ENCODE measurements around the gene GABRR3.

Gene GABRR3

DNA sequence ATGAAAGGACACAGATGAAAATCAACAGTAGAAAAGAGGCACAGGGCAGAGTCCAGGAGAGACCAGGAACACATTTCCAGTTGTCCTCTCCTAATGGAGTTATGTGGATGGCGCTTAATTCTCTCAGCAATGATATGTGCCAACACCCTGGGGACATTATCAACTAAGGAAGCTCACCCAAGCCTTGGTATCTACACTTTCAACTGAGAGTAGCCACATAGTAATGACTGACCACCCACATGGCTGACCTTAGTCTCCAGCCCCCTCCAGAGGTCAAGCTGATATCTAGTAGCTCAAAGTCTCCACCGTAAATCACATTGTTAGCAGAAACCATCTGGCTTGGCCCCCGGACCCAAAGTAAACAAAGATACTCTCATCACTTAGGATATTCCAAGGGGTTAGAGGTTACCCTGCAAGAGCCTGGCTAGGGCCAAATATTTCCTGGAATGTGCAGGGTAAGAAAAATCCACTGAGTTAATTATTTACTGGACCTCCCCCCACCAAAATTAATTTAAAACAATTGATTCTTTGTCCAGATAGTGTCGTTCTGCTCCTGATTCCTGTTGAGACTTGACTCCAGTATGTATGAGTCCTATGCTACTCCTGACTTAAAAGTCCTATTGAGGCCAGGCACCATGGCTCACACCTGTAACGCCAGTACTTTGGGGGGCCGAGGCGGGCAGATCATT is 24.8 kb downstream of the GABRR3 start:
- H3K4me1 ChIP-seq (ENCODE audit: low read length) = peaks cover 24% of the 10 kb centered on the region
- no peaks in the 10 kb centered on the region for H4K20me1 ChIP-seq (ENCODE audit: insufficient read depth, low read length)
- no peaks in the 10 kb centered on the region for H3K27me3 ChIP-seq (replicated peaks; ENCODE audit: insufficient read depth, low read length)
- no peaks in the 10 kb centered on the region for H3K79me2 ChIP-seq (ENCODE audit: low read length)
- no peak for TF ChIP-seq EZH2phosphoT487 (IDR thresholded peaks at IDR 0.05; ENCODE audit: low read length)
- TF ChIP-seq, protein P1, sequence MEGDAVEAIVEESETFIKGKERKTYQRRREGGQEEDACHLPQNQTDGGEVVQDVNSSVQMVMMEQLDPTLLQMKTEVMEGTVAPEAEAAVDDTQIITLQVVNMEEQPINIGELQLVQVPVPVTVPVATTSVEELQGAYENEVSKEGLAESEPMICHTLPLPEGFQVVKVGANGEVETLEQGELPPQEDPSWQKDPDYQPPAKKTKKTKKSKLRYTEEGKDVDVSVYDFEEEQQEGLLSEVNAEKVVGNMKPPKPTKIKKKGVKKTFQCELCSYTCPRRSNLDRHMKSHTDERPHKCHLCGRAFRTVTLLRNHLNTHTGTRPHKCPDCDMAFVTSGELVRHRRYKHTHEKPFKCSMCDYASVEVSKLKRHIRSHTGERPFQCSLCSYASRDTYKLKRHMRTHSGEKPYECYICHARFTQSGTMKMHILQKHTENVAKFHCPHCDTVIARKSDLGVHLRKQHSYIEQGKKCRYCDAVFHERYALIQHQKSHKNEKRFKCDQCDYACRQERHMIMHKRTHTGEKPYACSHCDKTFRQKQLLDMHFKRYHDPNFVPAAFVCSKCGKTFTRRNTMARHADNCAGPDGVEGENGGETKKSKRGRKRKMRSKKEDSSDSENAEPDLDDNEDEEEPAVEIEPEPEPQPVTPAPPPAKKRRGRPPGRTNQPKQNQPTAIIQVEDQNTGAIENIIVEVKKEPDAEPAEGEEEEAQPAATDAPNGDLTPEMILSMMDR (IDR thresholded peaks at IDR 0.05; ENCODE audit: low read length) = no peak
- no peak for TF ChIP-seq EZH2 (optimal IDR thresholded peaks at IDR 0.05; ENCODE audit: low read depth, low read length)
- no peak overlapping the region for H3K4me2 ChIP-seq (ENCODE audit: low read depth, low read length)
- H3F3A ChIP-seq (ENCODE audit: insufficient read depth, low read length) = peaks cover 11% of the 10 kb centered on the region
- no peaks in the 10 kb centered on the region for H3K36me3 ChIP-seq (replicated peaks; ENCODE audit: insufficient read depth, low read length)
- H3K9ac ChIP-seq (ENCODE audit: low read length) = no peak overlapping the region
- peak overlapping the region; percentile 61; the same call in 1 of the 2 replicates for H2AFZ ChIP-seq (ENCODE audit: low read length)
- no peak overlapping the region for H3K27ac ChIP-seq (ENCODE audit: low read length)
- DNase-seq = no peak
- H3K9me2 ChIP-seq (replicated peaks; ENCODE audit: insufficient read depth, low read length) = no peaks in the 10 kb centered on the region
- no peak overlapping the region for H3K4me3 ChIP-seq (ENCODE audit: low read length)
- no peaks in the 10 kb centered on the region for H3K9me3 ChIP-seq (replicated peaks; ENCODE audit: insufficient read depth, low read length)

DNA sequence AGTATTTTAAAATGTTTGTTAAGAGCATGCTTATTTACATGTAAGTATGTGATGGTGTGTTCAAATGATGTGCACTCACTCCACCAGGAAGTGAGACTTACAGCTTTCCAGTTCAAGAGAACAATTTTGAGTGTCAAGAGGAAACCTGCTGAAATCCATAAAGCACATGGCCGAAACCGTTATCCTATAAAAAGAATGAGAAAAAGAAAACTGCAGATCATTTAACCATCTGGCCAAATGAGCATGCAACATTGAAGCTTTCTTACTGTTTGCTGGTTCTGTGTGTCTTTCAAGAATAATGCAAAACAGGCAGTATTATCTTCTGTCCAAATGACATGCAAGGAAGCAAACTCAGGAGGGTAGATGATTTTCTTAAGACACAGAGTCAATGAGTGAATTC is 26.3 kb downstream of the GABRR3 start:
- peak; percentile 53 for DNase-seq

DNA sequence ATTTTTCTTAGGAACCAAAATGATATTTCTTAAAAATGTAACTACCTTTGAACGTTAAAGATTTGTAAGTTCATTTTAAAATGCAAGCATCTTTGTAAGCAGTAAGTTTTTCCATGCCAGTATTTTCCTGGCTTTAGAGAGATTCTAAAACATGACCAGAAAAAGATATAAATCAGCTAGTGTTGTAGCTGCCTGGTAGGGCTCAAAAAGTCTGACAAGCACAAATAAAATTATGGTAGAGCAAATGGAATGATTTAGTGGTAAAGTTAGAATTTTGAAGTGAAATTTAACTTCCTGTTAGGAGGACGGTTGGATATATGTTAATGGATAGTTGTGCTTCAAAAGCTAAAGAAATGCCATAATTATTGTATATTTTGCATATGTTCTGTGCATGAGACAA is 29.7 kb downstream of the GABRR3 start:
- no peak overlapping the region for H2AFZ ChIP-seq (ENCODE audit: low read length)
- no peaks in the 10 kb centered on the region for H3K79me2 ChIP-seq (ENCODE audit: low read length)
- no peak overlapping the region for H3K4me3 ChIP-seq (ENCODE audit: low read length)
- no peaks in the 10 kb centered on the region for H3K27me3 ChIP-seq (replicated peaks; ENCODE audit: insufficient read depth, low read length)
- H3K9ac ChIP-seq (ENCODE audit: low read length) = no peak overlapping the region
- H3F3A ChIP-seq (ENCODE audit: insufficient read depth, low read length) = peaks cover 13% of the 10 kb centered on the region
- H3K9me3 ChIP-seq (replicated peaks; ENCODE audit: insufficient read depth, low read length) = no peaks in the 10 kb centered on the region
- TF ChIP-seq EZH2 (optimal IDR thresholded peaks at IDR 0.05; ENCODE audit: low read depth, low read length) = no peak
- no peak overlapping the region for H3K27ac ChIP-seq (ENCODE audit: low read length)
- DNase-seq = no peak
- H4K20me1 ChIP-seq (ENCODE audit: insufficient read depth, low read length) = no peaks in the 10 kb centered on the region
- H3K36me3 ChIP-seq (replicated peaks; ENCODE audit: insufficient read depth, low read length) = no peaks in the 10 kb centered on the region
- peaks cover 43% of the 10 kb centered on the region for H3K4me1 ChIP-seq (ENCODE audit: low read length)
- no peak overlapping the region for H3K4me2 ChIP-seq (ENCODE audit: low read depth, low read length)
- no peaks in the 10 kb centered on the region for H3K9me2 ChIP-seq (replicated peaks; ENCODE audit: insufficient read depth, low read length)

More for the DNA sequence above, 26.3 kb downstream of the GABRR3 start:
- peak overlapping the region; percentile 61 for H2AFZ ChIP-seq (ENCODE audit: low read length)
- H3K79me2 ChIP-seq (ENCODE audit: low read length) = no peaks in the 10 kb centered on the region
- H3F3A ChIP-seq (ENCODE audit: insufficient read depth, low read length) = peaks cover 11% of the 10 kb centered on the region
- peak overlapping the region; percentile 61 for H3K4me2 ChIP-seq (ENCODE audit: low read depth, low read length)
- no peaks in the 10 kb centered on the region for H3K9me3 ChIP-seq (replicated peaks; ENCODE audit: insufficient read depth, low read length)
- no peaks in the 10 kb centered on the region for H3K9me2 ChIP-seq (replicated peaks; ENCODE audit: insufficient read depth, low read length)
- TF ChIP-seq, protein P1 (IDR thresholded peaks at IDR 0.05; ENCODE audit: low read length) = no peak
- TF ChIP-seq EZH2 (optimal IDR thresholded peaks at IDR 0.05; ENCODE audit: low read depth, low read length) = no peak
- TF ChIP-seq EZH2phosphoT487 (IDR thresholded peaks at IDR 0.05; ENCODE audit: low read length) = no peak
- no peaks in the 10 kb centered on the region for H4K20me1 ChIP-seq (ENCODE audit: insufficient read depth, low read length)
- no peaks in the 10 kb centered on the region for H3K36me3 ChIP-seq (replicated peaks; ENCODE audit: insufficient read depth, low read length)
- H3K4me3 ChIP-seq (ENCODE audit: low read length) = no peak overlapping the region
- H3K4me1 ChIP-seq (ENCODE audit: low read length) = peaks cover 28% of the 10 kb centered on the region
- no peaks in the 10 kb centered on the region for H3K27me3 ChIP-seq (replicated peaks; ENCODE audit: insufficient read depth, low read length)
- peak overlapping the region; percentile 58; the same call in 1 of the 2 replicates for H3K27ac ChIP-seq (ENCODE audit: low read length)
- H3K9ac ChIP-seq (ENCODE audit: low read length) = 0 out of 2 replicates have a peak overlapping the region, but pooled peaks have one; percentile 3

DNA sequence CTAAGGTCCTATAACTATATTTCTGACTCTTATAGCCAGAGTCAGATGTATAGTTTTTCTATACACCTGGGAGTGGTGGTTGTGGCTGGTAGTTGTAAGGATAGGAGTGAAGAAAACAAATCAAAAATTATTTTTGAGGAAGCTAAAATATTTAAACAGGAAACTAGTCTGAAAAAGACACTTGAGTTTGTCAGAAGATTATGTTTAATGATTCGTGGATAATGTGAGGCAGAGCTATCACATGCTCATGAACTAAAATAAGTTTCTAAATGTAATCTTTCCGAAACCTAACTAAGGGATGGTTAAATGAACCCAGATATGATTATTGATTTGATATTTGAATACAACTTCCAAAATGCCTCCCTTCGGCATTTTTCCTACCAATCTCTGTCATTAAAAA is 30.4 kb downstream of the GABRR3 start:
- peaks cover 38% of the 10 kb centered on the region for H3K4me1 ChIP-seq (ENCODE audit: low read length)
- H3K27me3 ChIP-seq (replicated peaks; ENCODE audit: insufficient read depth, low read length) = no peaks in the 10 kb centered on the region
- H3K36me3 ChIP-seq (replicated peaks; ENCODE audit: insufficient read depth, low read length) = no peaks in the 10 kb centered on the region
- H3K9ac ChIP-seq (ENCODE audit: low read length) = no peak overlapping the region
- H3K9me2 ChIP-seq (replicated peaks; ENCODE audit: insufficient read depth, low read length) = no peaks in the 10 kb centered on the region
- no peak overlapping the region for H3K27ac ChIP-seq (ENCODE audit: low read length)
- H3K9me3 ChIP-seq (replicated peaks; ENCODE audit: insufficient read depth, low read length) = no peaks in the 10 kb centered on the region
- TF ChIP-seq EZH2phosphoT487 (IDR thresholded peaks at IDR 0.05; ENCODE audit: low read length) (no peak), EZH2 (optimal IDR thresholded peaks at IDR 0.05; ENCODE audit: low read depth, low read length) (no peak)
- TF ChIP-seq, protein P1 (IDR thresholded peaks at IDR 0.05; ENCODE audit: low read length) = no peak
- H3K4me2 ChIP-seq (ENCODE audit: low read depth, low read length) = no peak overlapping the region
- peaks cover 13% of the 10 kb centered on the region for H3F3A ChIP-seq (ENCODE audit: insufficient read depth, low read length)
- H3K4me3 ChIP-seq (ENCODE audit: low read length) = no peak overlapping the region
- no peak overlapping the region for H2AFZ ChIP-seq (ENCODE audit: low read length)
- no peaks in the 10 kb centered on the region for H3K79me2 ChIP-seq (ENCODE audit: low read length)
- H4K20me1 ChIP-seq (ENCODE audit: insufficient read depth, low read length) = no peaks in the 10 kb centered on the region
- DNase-seq = no peak

Data from MM.1S (cell line).